HEK293 (cell line): Measurements from ENCODE around the gene MKLN1.

ENCODE experiments used
- HOXA7 ChIP-seq: sonication (generic); formaldehyde crosslinking; IDR thresholded peaks from 2 replicates; pipeline ENCODE4 v1.8.1; 2022; ENCODE audit warnings: missing genetic modification reagents, borderline replicate concordance
- RBAK ChIP-seq: fragments of 450-650 bp; formaldehyde crosslinking; IDR thresholded peaks from 2 replicates; pipeline ENCODE4 v1.5.1; 2016; ENCODE audit warnings: missing biosample characterization, missing genetic modification characterization
- TCF7L2 ChIP-seq: IDR thresholded peaks from 2 replicates; pipeline ENCODE4 v1.6.1; 2011; ENCODE audit warnings: low read depth, mild to moderate bottlenecking, inconsistent platforms, low read length, moderate library complexity, borderline replicate concordance
- ZBTB21 ChIP-seq: fragments of 450-650 bp; formaldehyde crosslinking; IDR thresholded peaks from 2 replicates; pipeline ENCODE4 v1.5.1; 2017; ENCODE audit warnings: missing biosample characterization, missing genetic modification characterization
- ZNF202 ChIP-seq: fragments of 450-650 bp; formaldehyde crosslinking; IDR thresholded peaks from 2 replicates; pipeline ENCODE4 v1.5.1; 2016; ENCODE audit warnings: missing biosample characterization, missing genetic modification characterization, borderline replicate concordance
- ZNF23 ChIP-seq: fragments of 450-650 bp; formaldehyde crosslinking; IDR thresholded peaks from 2 replicates; pipeline ENCODE4 v1.5.1; 2016; ENCODE audit warnings: missing biosample characterization, missing genetic modification characterization, borderline replicate concordance
- ZNF239 ChIP-seq: fragments of 450-650 bp; formaldehyde crosslinking; IDR thresholded peaks from 2 replicates; pipeline ENCODE4 v1.5.1; 2016; ENCODE audit warnings: missing biosample characterization, missing genetic modification characterization
- ZNF311 ChIP-seq: fragments of 450-650 bp; formaldehyde crosslinking; IDR thresholded peaks from 2 replicates; pipeline ENCODE4 v1.5.1; 2017; ENCODE audit warnings: missing biosample characterization, missing genetic modification characterization, borderline replicate concordance
- ZNF335 ChIP-seq: fragments of 450-650 bp; formaldehyde crosslinking; conservative IDR thresholded peaks from 2 replicates; pipeline ENCODE4 v1.5.1; 2016; ENCODE audit warnings: missing biosample characterization, missing genetic modification characterization
- ZNF426 ChIP-seq: fragments of 450-650 bp; formaldehyde crosslinking; IDR thresholded peaks from 2 replicates; pipeline ENCODE4 v1.5.1; 2017; ENCODE audit warnings: missing biosample characterization, missing genetic modification characterization, mild to moderate bottlenecking, inconsistent platforms, moderate library complexity
- ZNF776 ChIP-seq: fragments of 450-650 bp; formaldehyde crosslinking; IDR thresholded peaks from 2 replicates; pipeline ENCODE4 v1.5.0; 2017; ENCODE audit warnings: missing biosample characterization, missing genetic modification characterization, borderline replicate concordance
- TF ChIP-seq, protein P1 (sequence below): fragments of 450-650 bp; formaldehyde crosslinking; IDR thresholded peaks from 2 replicates; pipeline ENCODE4 v1.5.1; 2016; ENCODE audit warnings: missing biosample characterization, missing genetic modification characterization
- TF ChIP-seq, protein P2 (sequence below): fragments of 450-650 bp; formaldehyde crosslinking; IDR thresholded peaks from 2 replicates; pipeline ENCODE4 v1.5.1; 2017; ENCODE audit warnings: missing biosample characterization, missing genetic modification characterization

GRCh38 chr7:131302446-131302845 lies 25.2 kb upstream of the MKLN1 start:
- TF ChIP-seq ZNF776 (tag by site-specific recombination) (no peak), ZBTB21 (tag by site-specific recombination) (no peak), ZNF202 (tag by site-specific recombination) (no peak), ZNF311 (no peak), ZNF426 (tag by site-specific recombination) (no peak), ZNF335 (tag by site-specific recombination) (no peak), RBAK (no peak), TCF7L2 (no peak), ZNF23 (tag by site-specific recombination) (no peak), HOXA7 (no peak), ZNF239 (tag by site-specific recombination) (no peak)
- TF ChIP-seq, protein P1, sequence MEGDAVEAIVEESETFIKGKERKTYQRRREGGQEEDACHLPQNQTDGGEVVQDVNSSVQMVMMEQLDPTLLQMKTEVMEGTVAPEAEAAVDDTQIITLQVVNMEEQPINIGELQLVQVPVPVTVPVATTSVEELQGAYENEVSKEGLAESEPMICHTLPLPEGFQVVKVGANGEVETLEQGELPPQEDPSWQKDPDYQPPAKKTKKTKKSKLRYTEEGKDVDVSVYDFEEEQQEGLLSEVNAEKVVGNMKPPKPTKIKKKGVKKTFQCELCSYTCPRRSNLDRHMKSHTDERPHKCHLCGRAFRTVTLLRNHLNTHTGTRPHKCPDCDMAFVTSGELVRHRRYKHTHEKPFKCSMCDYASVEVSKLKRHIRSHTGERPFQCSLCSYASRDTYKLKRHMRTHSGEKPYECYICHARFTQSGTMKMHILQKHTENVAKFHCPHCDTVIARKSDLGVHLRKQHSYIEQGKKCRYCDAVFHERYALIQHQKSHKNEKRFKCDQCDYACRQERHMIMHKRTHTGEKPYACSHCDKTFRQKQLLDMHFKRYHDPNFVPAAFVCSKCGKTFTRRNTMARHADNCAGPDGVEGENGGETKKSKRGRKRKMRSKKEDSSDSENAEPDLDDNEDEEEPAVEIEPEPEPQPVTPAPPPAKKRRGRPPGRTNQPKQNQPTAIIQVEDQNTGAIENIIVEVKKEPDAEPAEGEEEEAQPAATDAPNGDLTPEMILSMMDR (tag by site-specific recombination) = no peak
- TF ChIP-seq, protein P2, sequence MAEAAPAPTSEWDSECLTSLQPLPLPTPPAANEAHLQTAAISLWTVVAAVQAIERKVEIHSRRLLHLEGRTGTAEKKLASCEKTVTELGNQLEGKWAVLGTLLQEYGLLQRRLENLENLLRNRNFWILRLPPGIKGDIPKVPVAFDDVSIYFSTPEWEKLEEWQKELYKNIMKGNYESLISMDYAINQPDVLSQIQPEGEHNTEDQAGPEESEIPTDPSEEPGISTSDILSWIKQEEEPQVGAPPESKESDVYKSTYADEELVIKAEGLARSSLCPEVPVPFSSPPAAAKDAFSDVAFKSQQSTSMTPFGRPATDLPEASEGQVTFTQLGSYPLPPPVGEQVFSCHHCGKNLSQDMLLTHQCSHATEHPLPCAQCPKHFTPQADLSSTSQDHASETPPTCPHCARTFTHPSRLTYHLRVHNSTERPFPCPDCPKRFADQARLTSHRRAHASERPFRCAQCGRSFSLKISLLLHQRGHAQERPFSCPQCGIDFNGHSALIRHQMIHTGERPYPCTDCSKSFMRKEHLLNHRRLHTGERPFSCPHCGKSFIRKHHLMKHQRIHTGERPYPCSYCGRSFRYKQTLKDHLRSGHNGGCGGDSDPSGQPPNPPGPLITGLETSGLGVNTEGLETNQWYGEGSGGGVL (tag by site-specific recombination) = no peak
